Adrenal gland (tissue), 12 donors: ENCODE results near the gene FXYD2. TPM values are rescaled to one million over a fixed set of nuclear protein-coding genes. Genes with fewer than 3 reads are reported as not detected.

Experiments used
- DNase-seq, 7 donors: peaks; one replicate each; pipeline ENCODE4 v3.0.0-alpha.2; 2019 to 2020
- H3K27ac ChIP-seq, 5 donors: fragments of 200-600 bp; sonication (generic) in 4 of 5; 1 replicate in 3 of 5; 2 replicates in 2 of 5; pipeline versions ENCODE4 v1.5.1 to v1.8.0; 2016 to 2020; ENCODE audit warnings: mild to moderate bottlenecking in 1 of 5
- H3K27me3 ChIP-seq: fragments of 200-600 bp; 2 replicates; pipeline ENCODE4 v1.8.0; 2021
- H3K36me3 ChIP-seq, 2 donors: fragments of 200-600 bp; replicated peaks in 1 of 2; 1 replicate in 1 of 2; 2 replicates in 1 of 2; pipeline versions ENCODE4 v1.5.1 to v1.8.0; 2018 to 2022
- H3K4me1 ChIP-seq, 2 donors: fragments of 200-600 bp; replicated peaks in 1 of 2; 1 replicate in 1 of 2; 2 replicates in 1 of 2; pipeline versions ENCODE4 v1.5.1 to v1.8.0; 2018 to 2021
- H3K4me3 ChIP-seq, 4 donors: fragments of 200-600 bp; sonication (generic) in 3 of 4; one replicate each; pipeline ENCODE4 v1.5.1; 2016 to 2018
- H3K9me3 ChIP-seq, 3 donors: fragments of 200-600 bp; sonication (generic) in 1 of 3; replicated peaks in 1 of 3; 1 replicate in 2 of 3; 2 replicates in 1 of 3; pipeline versions ENCODE4 v1.5.1 to v1.8.0; 2016 to 2021
- CTCF ChIP-seq, 6 experiments: fragments of 450-650 bp in 4 of 6; fragments of 200-600 bp in 2 of 6; sonication (generic) in 1 of 6; IDR thresholded peaks; 1 replicate in 5 of 6; 2 replicates in 1 of 6; pipeline versions ENCODE4 v1.5.1 to v1.8.0; 2016 to 2021; ENCODE audit warnings: antibody characterized with exemption in 6 of 6, mild to moderate bottlenecking in 2 of 6, moderate library complexity in 1 of 6
- POLR2A ChIP-seq, 2 donors: fragments of 450-650 bp; IDR thresholded peaks; one replicate each; pipeline ENCODE4 v1.6.1; 2017; ENCODE audit warnings: antibody characterized with exemption in 2 of 2, mild to moderate bottlenecking in 2 of 2, moderate library complexity in 1 of 2
- WGBS, 4 donors: extraction: QIAGEN DNeasy Blood & Tissue Kit in 2 of 4; methylation state at CpG; one replicate each; pipeline versions ENCODE4 v1.1.5 to v1.1.7; 2013 to 2017; 5-methylcytosine and 5-hydroxymethylcytosine counted together
- intact Hi-C, 2 donors: fragments of 100-400 bp; cut with DNase I; formaldehyde crosslinking; loops; one replicate each; pipeline versions ENCODE4 v1.14.1 to v1.15.0; 2022 to 2023
- polyA plus RNA-seq, 3 donors: library from polyadenylated mRNA; stranded (reverse); fragments of 200-250 nt in 2 of 3; fragments of 350-450 nt in 1 of 3; fragmentation: Illumina TruSeq in 1 of 3; extraction: RNeasy Lipid Tissue Mini Kit (QIAGEN cat#74804) in 1 of 3; gene quantifications; one replicate each; pipeline ENCODE4 v1.2.3, GENCODE V29; 2013 to 2014
- total RNA-seq, 9 donors: library from RNA; depleted of rRNA in 4 of 9; stranded (reverse); fragments of >200 nt in 4 of 9; fragments of 120-200 nt in 1 of 9; fragmentation: NEBNext Ultra II Directional in 1 of 9; extraction: Animal tissue kit (Norgen Biotek cat#: 25700) in 1 of 9; gene quantifications; one replicate each; pipeline versions ENCODE4 v1.1.0 to v1.2.4, GENCODE V29; 2013 to 2023
- donor health status: healthy with polysubstance abuse.
- donor health status: Bipolar disorder and iron deficiency.
- donor health status: DM: yes; HTN: yes; CAD: no.
- donor health status: DM: no; HTN: no; CAD: no.
- donor health status: DM: no; HTN: no; CAD: no.
- donor health status: DM: yes; HTN: yes; CAD: no.

Gene FXYD2
- total and polyA plus RNA-seq, 12 donors = 0.27 to 11.3 (median 2.7) TPM; not detected in 2

- Histone ChIP-seq H3K27ac (no peak overlapping the region), H3K9me3 (no peaks in the 10 kb centered on the region), H3K4me3 (no peak overlapping the region), H3K27me3 (no peaks in the 10 kb centered on the region), H3K4me1 (peaks cover 0 to 9% of the 10 kb centered on the region in 2 donors), H3K36me3 (peaks cover 0 to 23% of the 10 kb centered on the region in 2 donors)
- TF ChIP-seq POLR2A (IDR thresholded peaks at IDR 0.05) (no peak), CTCF (IDR thresholded peaks at IDR 0.05) (no peak)
- DNase-seq = peak in 3 of 7 donors; percentile 10 to 51 (median 19)
- intact Hi-C loops = loop anchor here in 1 of 2 donors (5.0 kb wide), 1 partner anchor 215 kb away; no protein-coding TSS in a partner anchor
- 68 to 76% (median 75%) methylated on average over 17 to 18 of the region's 18 CpGs for whole genome bisulfite sequencing, 4 donors
Measured at GRCh38 chr11:117837070-117837776, 12.7 kb upstream of the FXYD2 start.

GRCh38 chr11:117836077-117836960 is 11.8 kb upstream of the FXYD2 start:
- 74 to 89% (median 79%) methylated on average over 13 to 14 of the region's 14 CpGs for WGBS, 4 donors
- H3K4me3 ChIP-seq = no peak overlapping the region
- TF ChIP-seq CTCF (IDR thresholded peaks at IDR 0.05) (no peak), POLR2A (IDR thresholded peaks at IDR 0.05) (no peak)
- H3K4me1 ChIP-seq = peaks cover 0 to 9% of the 10 kb centered on the region in 2 donors
- H3K36me3 ChIP-seq = peaks cover 0 to 23% of the 10 kb centered on the region in 2 donors
- no peaks in the 10 kb centered on the region for H3K27me3 ChIP-seq
- H3K9me3 ChIP-seq = no peaks in the 10 kb centered on the region
- DNase-seq = peak in 3 of 7 donors; percentile 12 to 49 (median 19)
- intact Hi-C loops = loop anchor here in 1 of 2 donors (5.0 kb wide), 1 partner anchor 216 kb away; no protein-coding TSS in a partner anchor
- no peak overlapping the region for H3K27ac ChIP-seq

- 86 to 99% (median 92%) methylated on average over 7 to 8 of the region's 8 CpGs for WGBS, 4 donors
- H3K36me3 ChIP-seq = peaks cover 0 to 23% of the 10 kb centered on the region in 2 donors
Measured at GRCh38 chr11:117835576-117835975, 11.0 kb upstream of the FXYD2 start.

More at GRCh38 chr11:117835576-117835975, 11.0 kb upstream of the FXYD2 start:
- no peak for TF ChIP-seq POLR2A (IDR thresholded peaks at IDR 0.05)
- TF ChIP-seq CTCF (IDR thresholded peaks at IDR 0.05) = no peak
- no peaks in the 10 kb centered on the region for H3K27me3 ChIP-seq
- H3K9me3 ChIP-seq = no peaks in the 10 kb centered on the region
- peak in 3 of 7 donors; percentile 8 to 39 (median 11) for DNase-seq
- intact Hi-C loops = loop anchor here in 1 of 2 donors (5.0 kb wide), 1 partner anchor 217 kb away; no protein-coding TSS in a partner anchor
- H3K4me1 ChIP-seq = peaks cover 0 to 9% of the 10 kb centered on the region in 2 donors
- no peak overlapping the region for H3K27ac ChIP-seq
- H3K4me3 ChIP-seq = no peak overlapping the region
